Tibial artery (tissue), 4 donors: ENCODE measurements around the gene ADH5.
A peak's percentile ranks its signal among the peaks of the same experiment; 100 is the strongest.
"Not testable (repeated sequence)": the region's sequence is repeated elsewhere in the genome, so short reads cannot be mapped to it uniquely, and the experiment has no call there.

Experiments
- DNase-seq, 2 donors: peaks; one replicate each; pipeline ENCODE4 v3.0.0-alpha.2; 2019
- H3K27ac ChIP-seq, 2 donors: fragments of 200-600 bp; sonication (generic) in 1 of 2; 1 replicate in 1 of 2; 2 replicates in 1 of 2; pipeline ENCODE4 v1.5.1; 2018 to 2019; ENCODE audit warnings: mild to moderate bottlenecking in 1 of 2
- H3K27me3 ChIP-seq, 2 donors: fragments of 200-600 bp; sonication (generic) in 1 of 2; one replicate each; pipeline versions ENCODE4 v1.5.1 to v1.6.0; 2016 to 2019
- H3K36me3 ChIP-seq, 3 donors: fragments of 200-600 bp; sonication (generic) in 2 of 3; one replicate each; pipeline ENCODE4 v1.5.1; 2016 to 2019; ENCODE audit warnings: mild to moderate bottlenecking in 2 of 3
- H3K4me1 ChIP-seq, 4 donors: fragments of 200-600 bp; sonication (generic) in 2 of 4; 1 replicate in 3 of 4; 2 replicates in 1 of 4; pipeline ENCODE4 v1.5.1; 2016 to 2019
- H3K4me3 ChIP-seq, 2 donors: fragments of 200-600 bp; sonication (generic) in 1 of 2; 1 replicate in 1 of 2; 2 replicates in 1 of 2; pipeline ENCODE4 v1.5.1; 2018 to 2019; ENCODE audit warnings: mild to moderate bottlenecking in 2 of 2
- H3K9me3 ChIP-seq, 3 donors: fragments of 200-600 bp; sonication (generic) in 1 of 3; one replicate each; pipeline ENCODE4 v1.5.1; 2016 to 2019
- intact Hi-C: fragments of 100-400 bp; cut with DNase I; formaldehyde crosslinking; loops from one replicate; pipeline ENCODE4 v1.15.0; 2023; ENCODE audit warnings: low total_unique reads
- TF ChIP-seq, protein P1 (sequence below), 2 experiments: fragments of 200-600 bp in 1 of 2; fragments of 450-650 bp in 1 of 2; IDR thresholded peaks; one replicate each; pipeline ENCODE4 v1.5.1; 2017 to 2019; ENCODE audit warnings: antibody characterized with exemption in 2 of 2, mild to moderate bottlenecking in 1 of 2, moderate library complexity in 1 of 2

The ADH5 gene

DNA sequence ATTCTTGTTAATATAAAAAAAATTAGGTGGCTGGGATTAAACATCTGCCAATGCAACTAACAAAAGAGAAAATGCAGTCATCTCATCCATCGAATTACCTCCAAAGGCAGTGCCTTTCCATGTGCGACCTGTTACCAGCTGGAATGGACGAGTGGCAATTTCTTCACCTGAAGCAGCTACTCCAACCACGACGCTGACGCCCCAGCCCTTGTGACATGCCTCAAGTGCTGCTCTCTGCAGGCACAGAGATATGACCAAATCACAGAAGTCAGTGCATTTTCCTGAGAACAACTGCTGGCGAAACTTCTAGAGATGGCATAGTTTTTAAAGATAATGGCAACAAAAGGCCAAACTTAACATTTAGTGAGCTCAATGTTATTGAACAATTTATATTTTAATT lies 13.8 kb downstream of the ADH5 start:
- intact Hi-C loops: no loop called here
- H3K4me3 ChIP-seq: no peak overlapping the region
- TF ChIP-seq, protein P1, sequence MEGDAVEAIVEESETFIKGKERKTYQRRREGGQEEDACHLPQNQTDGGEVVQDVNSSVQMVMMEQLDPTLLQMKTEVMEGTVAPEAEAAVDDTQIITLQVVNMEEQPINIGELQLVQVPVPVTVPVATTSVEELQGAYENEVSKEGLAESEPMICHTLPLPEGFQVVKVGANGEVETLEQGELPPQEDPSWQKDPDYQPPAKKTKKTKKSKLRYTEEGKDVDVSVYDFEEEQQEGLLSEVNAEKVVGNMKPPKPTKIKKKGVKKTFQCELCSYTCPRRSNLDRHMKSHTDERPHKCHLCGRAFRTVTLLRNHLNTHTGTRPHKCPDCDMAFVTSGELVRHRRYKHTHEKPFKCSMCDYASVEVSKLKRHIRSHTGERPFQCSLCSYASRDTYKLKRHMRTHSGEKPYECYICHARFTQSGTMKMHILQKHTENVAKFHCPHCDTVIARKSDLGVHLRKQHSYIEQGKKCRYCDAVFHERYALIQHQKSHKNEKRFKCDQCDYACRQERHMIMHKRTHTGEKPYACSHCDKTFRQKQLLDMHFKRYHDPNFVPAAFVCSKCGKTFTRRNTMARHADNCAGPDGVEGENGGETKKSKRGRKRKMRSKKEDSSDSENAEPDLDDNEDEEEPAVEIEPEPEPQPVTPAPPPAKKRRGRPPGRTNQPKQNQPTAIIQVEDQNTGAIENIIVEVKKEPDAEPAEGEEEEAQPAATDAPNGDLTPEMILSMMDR (IDR thresholded peaks at IDR 0.05): no peak
- peaks cover 76 to 98% (median 93%) of the 10 kb centered on the region in 3 donors for H3K36me3 ChIP-seq
- DNase-seq: no peak
- H3K9me3 ChIP-seq: no peaks in the 10 kb centered on the region
- H3K27me3 ChIP-seq: no peaks in the 10 kb centered on the region
- no peaks in the 10 kb centered on the region for H3K4me1 ChIP-seq
- H3K27ac ChIP-seq: no peak overlapping the region

DNA sequence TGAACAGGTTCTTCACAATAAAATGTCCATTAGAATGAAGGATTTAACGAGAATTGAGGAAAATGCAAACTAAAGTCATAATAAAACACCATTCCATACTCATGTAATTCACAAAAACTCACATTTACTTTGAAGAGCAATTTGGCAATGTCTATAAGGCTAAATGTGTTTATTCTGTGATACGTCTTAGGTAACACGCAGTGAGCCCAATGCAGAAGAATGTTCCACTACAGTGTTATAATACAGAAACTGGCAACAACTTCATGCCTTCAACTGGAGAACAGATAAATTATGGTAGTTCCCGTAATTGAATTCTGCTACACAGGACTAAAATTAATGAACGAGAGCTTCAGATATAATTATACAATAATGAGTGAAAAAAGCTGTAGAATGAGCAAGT lies 17.4 kb downstream of the ADH5 start:
- TF ChIP-seq, protein P1 (IDR thresholded peaks at IDR 0.05): no peak
- Histone ChIP-seq H3K4me1 (no peaks in the 10 kb centered on the region), H3K4me3 (no peak overlapping the region), H3K9me3 (no peaks in the 10 kb centered on the region), H3K27ac (no peak overlapping the region), H3K36me3 (peaks cover 54 to 81% (median 78%) of the 10 kb centered on the region in 3 donors), H3K27me3 (no peaks in the 10 kb centered on the region)
- intact Hi-C loops: no loop called here
- no peak for DNase-seq

DNA sequence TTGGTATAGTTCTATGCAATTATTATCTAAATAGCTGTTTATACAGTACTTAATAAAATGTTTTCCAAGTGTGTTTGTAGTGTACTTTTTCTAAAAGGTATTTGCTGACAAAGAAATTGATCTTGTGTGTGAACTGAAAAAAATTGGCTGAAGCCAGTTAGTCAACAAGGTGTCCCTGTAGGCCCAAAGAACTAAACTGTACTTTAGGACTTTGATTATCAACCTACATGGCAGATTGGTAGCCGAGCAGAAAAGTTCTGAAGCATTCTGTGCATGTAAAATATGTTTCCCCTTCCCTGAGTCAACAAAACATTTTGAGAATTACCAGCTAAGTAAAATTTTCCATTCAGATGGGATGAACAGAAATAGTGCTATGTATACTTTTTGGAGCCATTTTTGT lies 21.0 kb downstream of the ADH5 start:
- no peak overlapping the region for H3K27ac ChIP-seq
- intact Hi-C loops: no loop called here
- no peak overlapping the region for H3K4me3 ChIP-seq
- H3K9me3 ChIP-seq: no peaks in the 10 kb centered on the region
- no peaks in the 10 kb centered on the region for H3K4me1 ChIP-seq
- H3K27me3 ChIP-seq: no peaks in the 10 kb centered on the region
- TF ChIP-seq, protein P1 (IDR thresholded peaks at IDR 0.05): no peak
- peaks cover 23 to 46% (median 43%) of the 10 kb centered on the region in 3 donors for H3K36me3 ChIP-seq
- DNase-seq: no peak

DNA sequence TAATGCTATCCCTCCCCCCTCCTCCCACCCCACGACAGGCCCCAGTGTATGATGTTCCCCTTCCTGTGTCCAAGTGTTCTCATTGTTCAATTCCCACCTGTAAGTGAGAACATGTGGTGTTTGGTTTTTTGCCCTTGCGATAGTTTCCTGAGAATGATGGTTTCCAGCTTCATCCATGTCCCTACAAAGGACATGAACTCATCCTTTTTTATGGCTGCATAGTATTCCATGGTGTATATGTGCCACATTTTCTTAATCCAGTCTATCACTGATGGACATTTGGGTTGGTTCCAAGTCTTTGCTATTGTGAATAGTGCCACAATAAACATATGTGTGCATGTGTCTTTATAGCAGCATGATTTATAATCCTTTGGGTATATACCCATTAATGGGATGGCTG lies 23.1 kb downstream of the ADH5 start:
- H3K4me3 ChIP-seq, DNase-seq, H3K27ac ChIP-seq, intact Hi-C loops, H3K4me1 ChIP-seq, H3K9me3 ChIP-seq, H3K27me3 ChIP-seq: not testable (repeated sequence)
- H3K36me3 ChIP-seq: peaks cover 15 to 41% (median 38%) of the 10 kb centered on the region in 3 donors

DNA sequence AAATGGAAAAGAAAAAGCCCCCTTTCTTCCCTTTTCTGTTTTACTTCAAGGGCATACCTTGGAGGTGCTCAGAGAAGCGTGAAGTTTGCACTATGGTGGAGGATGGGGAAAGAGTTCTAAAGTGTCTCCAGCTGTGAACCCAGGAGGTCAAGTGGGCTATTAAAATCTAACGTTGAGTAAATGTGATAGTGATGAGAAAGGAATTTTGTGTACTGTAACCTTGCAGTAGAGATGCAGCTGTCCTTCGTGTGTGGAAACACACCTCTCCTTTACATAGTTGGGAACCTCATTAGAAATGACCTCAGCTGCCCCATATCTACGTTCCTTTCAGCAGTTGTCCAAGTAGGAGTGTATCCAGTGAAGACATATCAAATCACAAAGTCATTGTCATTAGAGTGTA lies 26.5 kb downstream of the ADH5 start:
- H3K27me3 ChIP-seq: no peaks in the 10 kb centered on the region
- H3K4me3 ChIP-seq: no peak overlapping the region
- DNase-seq: no peak
- intact Hi-C loops: no loop called here
- H3K36me3 ChIP-seq: peaks cover 24 to 30% (median 28%) of the 10 kb centered on the region in 3 donors
- H3K27ac ChIP-seq: no peak overlapping the region
- TF ChIP-seq, protein P1 (IDR thresholded peaks at IDR 0.05): no peak
- peaks cover 0 to 6% (median 0%) of the 10 kb centered on the region in 4 donors for H3K4me1 ChIP-seq
- no peaks in the 10 kb centered on the region for H3K9me3 ChIP-seq

DNA sequence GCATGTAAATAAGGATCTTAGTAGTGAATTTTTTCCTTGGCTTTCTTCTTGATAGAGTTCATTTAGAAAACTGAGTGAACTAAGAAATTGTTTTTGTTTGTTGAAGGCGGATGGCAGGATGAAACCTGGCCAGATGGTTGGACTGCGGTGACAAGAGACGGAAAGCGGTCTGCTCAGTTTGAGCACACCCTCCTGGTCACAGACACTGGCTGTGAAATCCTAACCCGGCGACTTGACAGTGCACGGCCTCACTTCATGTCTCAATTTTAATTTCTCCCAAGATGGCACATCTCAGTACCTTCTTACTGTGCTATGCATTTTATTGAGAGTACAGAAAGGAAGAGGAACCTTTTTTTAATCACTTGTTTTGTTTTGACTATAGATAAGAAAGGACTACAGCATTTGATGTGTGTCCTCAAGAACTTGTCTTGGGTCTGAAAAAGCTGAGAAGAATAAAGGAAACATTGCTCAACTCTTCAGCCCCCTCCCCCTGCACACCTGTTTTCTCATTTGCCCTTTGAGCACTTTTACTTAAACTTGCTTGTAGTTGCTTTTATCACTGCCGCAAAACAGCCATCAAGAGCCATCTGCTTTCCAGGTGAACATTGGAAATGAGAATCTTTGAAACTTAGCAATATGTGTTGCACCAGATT lies 27.4 kb downstream of the ADH5 start:
- Histone ChIP-seq H3K27ac (peak overlapping the region in 1 of 2 donors; percentile 9), H3K4me3 (no peak overlapping the region), H3K9me3 (no peaks in the 10 kb centered on the region), H3K36me3 (peaks cover 24 to 30% (median 28%) of the 10 kb centered on the region in 3 donors), H3K27me3 (no peaks in the 10 kb centered on the region), H3K4me1 (peaks cover 0 to 10% (median 0%) of the 10 kb centered on the region in 4 donors)
- TF ChIP-seq, protein P1 (IDR thresholded peaks at IDR 0.05): no peak
- intact Hi-C loops: no loop called here
- no peak for DNase-seq
